ENCODE data around the gene SLCO2A1. TPM values are rescaled to one million over a fixed set of nuclear protein-coding genes. Genes with fewer than 3 reads are reported as not detected.

Gene SLCO2A1
- total and polyA plus RNA-seq, 2 experiments from 2014 or later: 0.31 to 1.0 TPM

GRCh38 chr3:134054231-134054630, 24.5 kb upstream of the SLCO2A1 start:
- DNase-seq (ENCODE audit: low spot score) (no peak), ATAC-seq (no peak)
- H2AFZ ChIP-seq: no peak overlapping the region
- TF ChIP-seq ZNF462 (CRISPR knock-in tag; IDR thresholded peaks at IDR 0.05): no peak
- TF ChIP-seq CREB1 (CRISPR knock-in tag; IDR thresholded peaks at IDR 0.05; ENCODE audit: low read depth): no peak
- TF ChIP-seq POLR2AphosphoS5 (IDR thresholded peaks at IDR 0.05; ENCODE audit: low read depth): no peak
- no peak for TF ChIP-seq JUNB (IDR thresholded peaks at IDR 0.05; ENCODE audit: unreplicated experiment)
- no peak for TF ChIP-seq EZH2phosphoT487 (IDR thresholded peaks at IDR 0.05; ENCODE audit: unreplicated experiment)
- no peak for TF ChIP-seq ZNF331 (CRISPR knock-in tag; IDR thresholded peaks at IDR 0.05; ENCODE audit: low read depth)
- TF ChIP-seq NANOG (IDR thresholded peaks at IDR 0.05; ENCODE audit: borderline replicate concordance): no peak
- TF ChIP-seq EZH2 (IDR thresholded peaks at IDR 0.05; ENCODE audit: low read depth, unreplicated experiment): no peak
- no peak for TF ChIP-seq ZNF114 (CRISPR knock-in tag; IDR thresholded peaks at IDR 0.05)
- TF ChIP-seq STAT1 (IDR thresholded peaks at IDR 0.05; ENCODE audit: unreplicated experiment): no peak
- TF ChIP-seq CTCF (conservative IDR thresholded peaks at IDR 0.05; ENCODE audit: low read depth in 2 of 2): no peak
- TF ChIP-seq ETS1 (IDR thresholded peaks at IDR 0.05): no peak
- no peak for TF ChIP-seq REST (IDR thresholded peaks at IDR 0.05; ENCODE audit: unreplicated experiment)
- no peaks in the 10 kb centered on the region for H4K20me1 ChIP-seq (replicated peaks; ENCODE audit: insufficient read depth)
- Mint-ChIP-seq H3K9me3 (peaks cover 4% of the 10 kb centered on the region; the same call in 2 of the 3 replicates), H3K27me3 (ENCODE audit: insufficient read depth, low read depth, poor library complexity) (peaks cover 8% of the 10 kb centered on the region), H3K27ac (no peak overlapping the region), H3K4me3 (no peak overlapping the region), H3K36me3 (ENCODE audit: low read depth) (no peaks in the 10 kb centered on the region; the same call in 2 of the 3 replicates), H3K4me1 (peaks cover 11% of the 10 kb centered on the region)
- no peak overlapping the region for H3K4me3 ChIP-seq
- H3K36me3 ChIP-seq (ENCODE audit: insufficient read depth): no peaks in the 10 kb centered on the region
- H3K27me3 ChIP-seq (ENCODE audit: insufficient read depth): no peaks in the 10 kb centered on the region
- H3K79me2 ChIP-seq (replicated peaks; ENCODE audit: insufficient read depth): no peaks in the 10 kb centered on the region
- H3F3A ChIP-seq (replicated peaks; ENCODE audit: low read depth): no peaks in the 10 kb centered on the region
- H3K27ac ChIP-seq (ENCODE audit: low read depth): no peak overlapping the region
- no peak overlapping the region for H3K4me2 ChIP-seq
- H3K9me2 ChIP-seq (ENCODE audit: insufficient read depth): peaks cover 3% of the 10 kb centered on the region; the same call in 1 of the 2 replicates
- no peaks in the 10 kb centered on the region; the same call in 1 of the 2 replicates for H3K4me1 ChIP-seq (ENCODE audit: insufficient read depth)

Measured in GM23338 (cell line).